K562 (cell line): ENCODE data around the gene TXN. TPM values are rescaled to one million over a fixed set of nuclear protein-coding genes. Genes with fewer than 3 reads are reported as not detected.

Source experiments
- ATAC-seq: fragments of 200-7000 bp; cut with Tn5 transposase; 3 replicates; pipeline ENCODE4 v1.9.1; 2020; ENCODE audit warnings: moderate library complexity
- BruUV-seq: library from RNA; stranded (reverse); fragments of 400-500 nt; replicated peaks from 2 replicates; lab custom pipeline; 2021; lab: Mats Ljungman, UMichigan
- CTCF ChIA-PET: fragments of 300-600 bp; formaldehyde crosslinking; extraction: SDS; loops from one replicate; lab custom pipeline; 2021; ENCODE audit warnings: low intra/inter-chr PET ratio; lab: Yijun Ruan, JAX
- POLR2A ChIA-PET: fragments of 300-600, 350-650 bp; sonication (Branson Sonifier 250); formaldehyde crosslinking; extraction: SDS; loops from one replicate; lab custom pipeline; 2021; ENCODE audit warnings: antibody characterized with exemption, inconsistent platforms; lab: Yijun Ruan, JAX
- DNase-seq, 4 experiments: peaks; one replicate each; pipeline versions ENCODE4 v3.0.0 to v3.0.0-alpha.2; 2011 to 2018; ENCODE audit warnings: low spot score in 3 of 4, mixed read lengths in 3 of 4; ENCODE audit errors: extremely low read depth in 1 of 4
- FAIRE-seq: peaks from 2 replicates; lab custom pipeline; 2011; peaks lifted over from hg19 to GRCh38; lab: Jason Lieb, UNC
- H2AFZ ChIP-seq: 2 replicates; pipeline ENCODE4 v1.6.0; 2011; ENCODE audit warnings: low read depth, low read length, control low read depth, inconsistent platforms
- H3K27ac ChIP-seq: fragments of 200-600 bp; 3 replicates; pipeline ENCODE4 v1.8.0; 2011; ENCODE audit warnings: low read depth, mild to moderate bottlenecking, control low read depth, inconsistent platforms, low read length, moderate library complexity, mixed read lengths; ENCODE audit errors: extremely low read depth
- H3K27me3 ChIP-seq, 2 experiments: fragments of 300-600 bp in 1 of 2; 2 replicates in 1 of 2; 3 replicates in 1 of 2; pipeline versions ENCODE4 v1.6.0 to v1.8.0; 2011; ENCODE audit warnings: inconsistent platforms in 2 of 2, low read length in 2 of 2, mild to moderate bottlenecking in 1 of 2, mixed read lengths in 1 of 2, moderate library complexity in 1 of 2; ENCODE audit not compliant: control insufficient read depth in 2 of 2, insufficient read depth in 2 of 2
- H3K36me3 ChIP-seq: fragments of 300-600 bp; 3 replicates; pipeline ENCODE4 v1.8.0; 2011; ENCODE audit warnings: mild to moderate bottlenecking, low read length, inconsistent platforms; ENCODE audit not compliant: control insufficient read depth, insufficient read depth
- H3K4me1 ChIP-seq, 2 experiments: fragments of 200-600 bp in 1 of 2; replicated peaks in 1 of 2; 2 replicates in 1 of 2; 3 replicates in 1 of 2; pipeline versions ENCODE4 v1.5.1 to v1.8.0; 2011; ENCODE audit warnings: inconsistent platforms in 2 of 2, low read length in 2 of 2, mild to moderate bottlenecking in 1 of 2, mixed read lengths in 1 of 2, moderate library complexity in 1 of 2; ENCODE audit not compliant: control insufficient read depth in 2 of 2, insufficient read depth in 2 of 2
- H3K4me2 ChIP-seq: 2 replicates; pipeline ENCODE4 v1.6.1; 2011; ENCODE audit warnings: low read length, control low read depth, inconsistent platforms, mixed read lengths; ENCODE audit not compliant: insufficient read depth
- H3K4me3 ChIP-seq: fragments of 200-600 bp; sonication (generic), shearing (Covaris generic); 2 replicates; pipeline ENCODE4 v1.5.1; 2016; ENCODE audit warnings: control low read depth, inconsistent platforms
- H3K79me2 ChIP-seq: fragments of 200-600 bp; 3 replicates; pipeline ENCODE4 v1.8.0; 2011; ENCODE audit warnings: low read length, inconsistent platforms; ENCODE audit not compliant: control insufficient read depth, insufficient read depth
- H3K9ac ChIP-seq, 2 experiments: 2 replicates each; pipeline versions ENCODE4 v1.6.0 to v1.6.1; 2011; ENCODE audit warnings: low read depth in 2 of 2, low read length in 2 of 2, control low read depth in 1 of 2, inconsistent platforms in 1 of 2, mild to moderate bottlenecking in 1 of 2, mixed read lengths in 1 of 2; ENCODE audit not compliant: insufficient read depth in 1 of 2
- H3K9me1 ChIP-seq: one replicate; pipeline ENCODE4 v1.6.0; 2011; ENCODE audit warnings: inconsistent platforms, mild to moderate bottlenecking, low read length, moderate library complexity; ENCODE audit not compliant: control insufficient read depth, insufficient read depth
- H3K9me3 ChIP-seq: replicated peaks from 2 replicates; pipeline ENCODE4 v1.5.1; 2011; ENCODE audit warnings: low read depth, low read length, inconsistent platforms; ENCODE audit not compliant: control insufficient read depth, insufficient read depth
- H4K20me1 ChIP-seq: replicated peaks from 2 replicates; pipeline ENCODE4 v1.6.1; 2011; ENCODE audit warnings: low read length, inconsistent platforms, mixed read lengths; ENCODE audit not compliant: control insufficient read depth, insufficient read depth
- DDX20 ChIP-seq: fragments of 450-650 bp; IDR thresholded peaks from 2 replicates; pipeline ENCODE4 v1.6.1; 2016; ENCODE audit warnings: missing genetic modification characterization, low read depth, mild to moderate bottlenecking, missing compliant biosample characterization, moderate library complexity
- DEAF1 ChIP-seq: fragments of 450-650 bp; formaldehyde crosslinking; IDR thresholded peaks from 2 replicates; pipeline ENCODE4 v1.4.0; 2020; ENCODE audit warnings: mild to moderate bottlenecking, moderate library complexity
- GATAD2A ChIP-seq: fragments of 450-650 bp; IDR thresholded peaks from 2 replicates; pipeline ENCODE4 v1.6.1; 2017
- KLF1 ChIP-seq: fragments of 450-650 bp; IDR thresholded peaks from 2 replicates; pipeline ENCODE4 v1.6.1; 2016; ENCODE audit warnings: missing genetic modification characterization, missing compliant biosample characterization
- MECOM ChIP-seq: fragments of 250-450 bp; sonication (Bioruptor Pico); IDR thresholded peaks from 2 replicates; pipeline ENCODE4 v1.8.0; 2022; ENCODE audit warnings: inconsistent platforms
- NCOR1 ChIP-seq: fragments of 450-650 bp; IDR thresholded peaks from 2 replicates; pipeline ENCODE4 v1.6.1; 2016; ENCODE audit warnings: mild to moderate bottlenecking, moderate library complexity
- NFIX ChIP-seq: fragments of 250-450 bp; sonication (Bioruptor Pico); IDR thresholded peaks from 2 replicates; pipeline ENCODE4 v1.4.0; 2020; ENCODE audit warnings: low read depth, mild to moderate bottlenecking, moderate library complexity
- PYGO2 ChIP-seq: fragments of 450-650 bp; IDR thresholded peaks from 2 replicates; pipeline ENCODE4 v1.6.1; 2016; ENCODE audit warnings: mild to moderate bottlenecking, missing genetic modification characterization, moderate library complexity, missing compliant biosample characterization
- TAL1 ChIP-seq: fragments of 450-650 bp; IDR thresholded peaks from 2 replicates; pipeline ENCODE4 v1.6.1; 2016; ENCODE audit warnings: mild to moderate bottlenecking
- ZNF134 ChIP-seq: fragments of 250-450 bp; sonication (Bioruptor Pico); conservative IDR thresholded peaks from 2 replicates; pipeline ENCODE4 v1.4.0; 2020
- ZNF444 ChIP-seq: fragments of 250-450 bp; sonication (Bioruptor Pico); IDR thresholded peaks from 2 replicates; pipeline ENCODE4 v1.4.0; 2020; ENCODE audit warnings: mild to moderate bottlenecking, moderate library complexity
- WGBS: fragments of 100-300 bp; shearing (Covaris generic); methylation state at CpG from one replicate; pipeline ENCODE4 v1.1.6; 2016; ENCODE audit warnings: low coverage, mixed read lengths; ENCODE audit not compliant: insufficient coverage; ENCODE audit errors: missing lambda C conversion rate; 5-methylcytosine and 5-hydroxymethylcytosine counted together
- in situ Hi-C: fragments of 300-500 bp; cut with MboI; formaldehyde crosslinking; loops from 4 replicates; pipeline ENCODE4 v1.15.0; 2018; ENCODE audit warnings: inconsistent platforms, mixed read lengths
- intact Hi-C: fragments of 100-400 bp; cut with micrococcal nuclease; formaldehyde crosslinking; loops from 2 replicates; pipeline ENCODE4 v1.14.2; 2022
- polyA plus RNA-seq, 8 experiments: library from polyadenylated mRNA; depleted of rRNA in 4 of 8; stranded (reverse) in 5 of 8; unstranded in 3 of 8; fragments of >200 nt; fragmentation: Nextera tagmentation in 2 of 8; fragmentation: Illumina TruSeq in 1 of 8; extraction: Ambion mirVana in 2 of 8; extraction: Trizol in 1 of 8; gene quantifications; 2 replicates each; pipeline versions ENCODE4 v1.2.1 to v1.2.3, GENCODE V29; 2011 to 2014; ENCODE audit warnings: inconsistent platforms in 1 of 8, missing spikeins in 1 of 8
- total RNA-seq, 7 experiments: library from RNA; depleted of rRNA in 6 of 7; stranded (reverse); fragments of >200 nt in 6 of 7; fragmentation: Illumina TruSeq in 2 of 7; extraction: Trizol in 2 of 7; gene quantifications; 2 replicates each; pipeline versions ENCODE4 v1.2.1 to v1.2.3, GENCODE V29; 2011 to 2021; ENCODE audit warnings: low replicate concordance in 1 of 7
- TF ChIP-seq, protein P1 (sequence below): fragments of 450-650 bp; IDR thresholded peaks from 2 replicates; pipeline ENCODE4 v1.6.1; 2016
- TF ChIP-seq, protein P2 (sequence below): fragments of 200-400 bp; formaldehyde crosslinking; IDR thresholded peaks from 2 replicates; pipeline ENCODE4 v1.6.1; 2017; ENCODE audit warnings: mild to moderate bottlenecking, low read depth, low read length, moderate library complexity
- TF ChIP-seq, protein P3 (sequence below): fragments of 450-650 bp; formaldehyde crosslinking; IDR thresholded peaks from 2 replicates; pipeline ENCODE4 v1.4.0; 2022; ENCODE audit warnings: mild to moderate bottlenecking, moderate library complexity

Gene TXN
- total and polyA plus RNA-seq, 9 of the 15 experiments (the other 6 are each of a cell fraction or from before 2014, with no cell fraction given), result 272 to 1,596 (median 514) TPM

DNA sequence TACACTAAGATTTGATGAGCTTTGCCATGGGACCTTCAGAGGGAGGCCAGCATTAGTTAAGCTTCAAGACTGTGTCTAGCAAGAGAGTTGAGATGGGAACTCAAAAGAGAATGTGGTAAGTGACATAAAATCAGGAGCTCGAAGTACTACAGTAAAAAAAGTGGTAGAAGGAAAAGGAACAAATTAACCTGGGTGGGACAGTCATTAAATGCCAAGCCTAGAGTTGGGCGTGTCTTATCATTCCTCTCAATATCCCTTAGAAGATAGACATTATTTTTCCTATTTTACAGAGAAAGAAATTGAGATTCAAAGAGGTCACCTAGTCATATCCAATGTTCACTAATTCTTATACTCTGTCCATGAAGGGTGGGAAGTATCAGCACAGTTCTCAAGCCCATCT, 3.3 kb upstream of the TXN start:
- WGBS, result 60% methylated on average over 2 of the region's 2 CpGs

More for the DNA sequence above, 3.3 kb upstream of the TXN start:
- Histone ChIP-seq H3K4me3 (no peak overlapping the region), H3K79me2 (peaks cover 34% of the 10 kb centered on the region), H3K4me2 (no peak overlapping the region), H3K9me3 (no peaks in the 10 kb centered on the region), H3K4me1 (peaks cover 15 to 26% of the 10 kb centered on the region in 2 experiments), H3K9me1 (no peaks in the 10 kb centered on the region), H3K36me3 (peaks cover 4% of the 10 kb centered on the region; the same call in 2 of the 3 replicates), H4K20me1 (peaks cover 10% of the 10 kb centered on the region), H3K27ac (no peak overlapping the region), H2AFZ (no peak overlapping the region), H3K27me3 (no peaks in the 10 kb centered on the region), H3K9ac (no peak overlapping the region)
- FAIRE-seq (no peak), ATAC-seq (no peak), DNase-seq (no peak)
- in situ Hi-C loops (no loop called here), intact Hi-C loops (loop anchor here (5.0 kb wide), 1 partner anchor 113 kb away; no protein-coding TSS in a partner anchor)
- BruUV-seq, result no TSS peak
- ChIA-PET POLR2A (interaction anchor here (1.1 to 6.3 kb wide), 2 partner anchors 12 to 20 kb away, joined by 3 to 94 read pairs; no protein-coding TSS in a partner anchor), CTCF (no interaction called here)
- TF ChIP-seq DDX20 (tag) (no peak), GATAD2A (no peak), ZNF134 (CRISPR knock-in tag) (no peak), NCOR1 (no peak), DEAF1 (CRISPR knock-in tag) (no peak), ZNF444 (no peak), KLF1 (no peak), PYGO2 (no peak), NFIX (no peak), TAL1 (no peak), MECOM (CRISPR knock-in tag) (no peak)
- TF ChIP-seq, protein P1, sequence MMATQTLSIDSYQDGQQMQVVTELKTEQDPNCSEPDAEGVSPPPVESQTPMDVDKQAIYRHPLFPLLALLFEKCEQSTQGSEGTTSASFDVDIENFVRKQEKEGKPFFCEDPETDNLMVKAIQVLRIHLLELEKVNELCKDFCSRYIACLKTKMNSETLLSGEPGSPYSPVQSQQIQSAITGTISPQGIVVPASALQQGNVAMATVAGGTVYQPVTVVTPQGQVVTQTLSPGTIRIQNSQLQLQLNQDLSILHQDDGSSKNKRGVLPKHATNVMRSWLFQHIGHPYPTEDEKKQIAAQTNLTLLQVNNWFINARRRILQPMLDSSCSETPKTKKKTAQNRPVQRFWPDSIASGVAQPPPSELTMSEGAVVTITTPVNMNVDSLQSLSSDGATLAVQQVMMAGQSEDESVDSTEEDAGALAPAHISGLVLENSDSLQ, result no peak
- TF ChIP-seq, protein P2, sequence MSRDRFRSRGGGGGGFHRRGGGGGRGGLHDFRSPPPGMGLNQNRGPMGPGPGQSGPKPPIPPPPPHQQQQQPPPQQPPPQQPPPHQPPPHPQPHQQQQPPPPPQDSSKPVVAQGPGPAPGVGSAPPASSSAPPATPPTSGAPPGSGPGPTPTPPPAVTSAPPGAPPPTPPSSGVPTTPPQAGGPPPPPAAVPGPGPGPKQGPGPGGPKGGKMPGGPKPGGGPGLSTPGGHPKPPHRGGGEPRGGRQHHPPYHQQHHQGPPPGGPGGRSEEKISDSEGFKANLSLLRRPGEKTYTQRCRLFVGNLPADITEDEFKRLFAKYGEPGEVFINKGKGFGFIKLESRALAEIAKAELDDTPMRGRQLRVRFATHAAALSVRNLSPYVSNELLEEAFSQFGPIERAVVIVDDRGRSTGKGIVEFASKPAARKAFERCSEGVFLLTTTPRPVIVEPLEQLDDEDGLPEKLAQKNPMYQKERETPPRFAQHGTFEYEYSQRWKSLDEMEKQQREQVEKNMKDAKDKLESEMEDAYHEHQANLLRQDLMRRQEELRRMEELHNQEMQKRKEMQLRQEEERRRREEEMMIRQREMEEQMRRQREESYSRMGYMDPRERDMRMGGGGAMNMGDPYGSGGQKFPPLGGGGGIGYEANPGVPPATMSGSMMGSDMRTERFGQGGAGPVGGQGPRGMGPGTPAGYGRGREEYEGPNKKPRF, result no peak
- TF ChIP-seq, protein P3, sequence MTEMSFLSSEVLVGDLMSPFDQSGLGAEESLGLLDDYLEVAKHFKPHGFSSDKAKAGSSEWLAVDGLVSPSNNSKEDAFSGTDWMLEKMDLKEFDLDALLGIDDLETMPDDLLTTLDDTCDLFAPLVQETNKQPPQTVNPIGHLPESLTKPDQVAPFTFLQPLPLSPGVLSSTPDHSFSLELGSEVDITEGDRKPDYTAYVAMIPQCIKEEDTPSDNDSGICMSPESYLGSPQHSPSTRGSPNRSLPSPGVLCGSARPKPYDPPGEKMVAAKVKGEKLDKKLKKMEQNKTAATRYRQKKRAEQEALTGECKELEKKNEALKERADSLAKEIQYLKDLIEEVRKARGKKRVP, result no peak
